HepG2 (cell line): ENCODE data around the gene COLEC12. TPM values are rescaled to one million over a fixed set of nuclear protein-coding genes. Genes with fewer than 3 reads are reported as not detected.

Source experiments
- ATAC-seq: fragments of 200-7000 bp; cut with Tn5 transposase; 3 replicates; pipeline ENCODE4 v1.9.1; 2020; ENCODE audit warnings: mild to moderate bottlenecking, moderate library complexity
- BruUV-seq: library from RNA; stranded (reverse); fragments of 400-500 nt; replicated peaks from 2 replicates; lab custom pipeline; 2021; lab: Mats Ljungman, UMichigan
- CTCF ChIA-PET: fragments of 300-600 bp; formaldehyde crosslinking; extraction: SDS; loops from one replicate; lab custom pipeline; 2021; ENCODE audit warnings: low total read pairs, inconsistent platforms, low intra/inter-chr PET ratio; lab: Yijun Ruan, JAX
- POLR2A ChIA-PET: fragments of 350-600 bp; sonication (Branson Sonifier 250); formaldehyde crosslinking; loops from one replicate; lab custom pipeline; 2020; ENCODE audit warnings: antibody characterized with exemption, inconsistent platforms; lab: Yijun Ruan, JAX
- DNase-seq: peaks from one replicate; pipeline ENCODE4 v3.0.0-alpha.2; 2015; ENCODE audit warnings: low spot score
- FAIRE-seq: peaks from 3 replicates; lab custom pipeline; 2011; peaks lifted over from hg19 to GRCh38; lab: Jason Lieb, UNC
- H2AFZ ChIP-seq: one replicate; pipeline ENCODE4 v1.6.1; 2011; ENCODE audit warnings: low read length, inconsistent platforms
- H3K27ac ChIP-seq: fragments of 300-600 bp; 3 replicates; pipeline ENCODE4 v1.8.0; 2011; ENCODE audit warnings: mixed run types, mild to moderate bottlenecking, mixed read lengths, low read length, inconsistent platforms; ENCODE audit not compliant: insufficient read depth; ENCODE audit errors: extremely low read length
- H3K27me3 ChIP-seq, 2 experiments: fragments of 200-600 bp in 1 of 2; 2 replicates in 1 of 2; 3 replicates in 1 of 2; pipeline versions ENCODE4 v1.6.0 to v1.8.0; 2011; ENCODE audit warnings: low read length in 2 of 2, mild to moderate bottlenecking in 2 of 2, moderate library complexity in 2 of 2, inconsistent platforms in 1 of 2; ENCODE audit not compliant: insufficient read depth in 2 of 2, control insufficient read depth in 1 of 2
- H3K36me3 ChIP-seq, 2 experiments: fragments of 200-600 bp in 1 of 2; replicated peaks in 1 of 2; 2 replicates in 1 of 2; 3 replicates in 1 of 2; pipeline versions ENCODE4 v1.5.1 to v1.8.0; 2011; ENCODE audit warnings: low read length in 2 of 2, inconsistent platforms in 1 of 2; ENCODE audit not compliant: insufficient read depth in 2 of 2, control insufficient read depth in 1 of 2
- H3K4me1 ChIP-seq: 2 replicates; pipeline ENCODE4 v1.5.1; 2012; ENCODE audit warnings: low read length, inconsistent platforms; ENCODE audit not compliant: insufficient read depth
- H3K4me2 ChIP-seq: 2 replicates; pipeline ENCODE4 v1.6.0; 2011; ENCODE audit warnings: low read depth, low read length, inconsistent platforms
- H3K4me3 ChIP-seq, 3 experiments: fragments of 200-600 bp in 1 of 3; sonication (generic), shearing (Covaris generic) in 1 of 3; replicated peaks in 1 of 3; 2 replicates each; pipeline ENCODE4 v1.5.1; 2011 to 2016; ENCODE audit warnings: low read length in 3 of 3, inconsistent platforms in 2 of 3, low read depth in 2 of 3, mild to moderate bottlenecking in 2 of 3, control low read depth in 1 of 3, mixed read lengths in 1 of 3; ENCODE audit not compliant: insufficient read depth in 1 of 3
- H3K79me2 ChIP-seq: one replicate; pipeline ENCODE4 v1.6.1; 2011; ENCODE audit warnings: low read length, inconsistent platforms; ENCODE audit not compliant: insufficient read depth
- H3K9ac ChIP-seq: 2 replicates; pipeline ENCODE4 v1.6.0; 2011; ENCODE audit warnings: mild to moderate bottlenecking, low read depth, low read length, inconsistent platforms; ENCODE audit not compliant: insufficient read depth
- H3K9me3 ChIP-seq: 2 replicates; pipeline ENCODE4 v1.5.1; 2012; ENCODE audit warnings: mild to moderate bottlenecking, low read length
- H4K20me1 ChIP-seq: 2 replicates; pipeline ENCODE4 v1.6.0; 2011; ENCODE audit warnings: inconsistent platforms, mild to moderate bottlenecking, low read length, moderate library complexity; ENCODE audit not compliant: insufficient read depth
- CENPX ChIP-seq: sonication (generic); formaldehyde crosslinking; IDR thresholded peaks from 2 replicates; pipeline ENCODE4 v1.9.0; 2021; ENCODE audit warnings: mild to moderate bottlenecking, missing genetic modification reagents, moderate library complexity
- GPBP1L1 ChIP-seq: sonication (generic); formaldehyde crosslinking; IDR thresholded peaks from 2 replicates; pipeline ENCODE4 v1.5.0; 2020; ENCODE audit warnings: mild to moderate bottlenecking, missing genetic modification reagents
- KLF12 ChIP-seq: sonication (generic); formaldehyde crosslinking; IDR thresholded peaks from 2 replicates; pipeline ENCODE4 v1.4.0; 2020; ENCODE audit warnings: missing genetic modification reagents, borderline replicate concordance
- MAFK ChIP-seq, 2 experiments: IDR thresholded peaks in 1 of 2; conservative IDR thresholded peaks in 1 of 2; 2 replicates each; pipeline ENCODE4 v1.6.1; 2011; ENCODE audit warnings: improper control_type of control experiment in 2 of 2, low read length in 2 of 2
- MIXL1 ChIP-seq: IDR thresholded peaks from 2 replicates; pipeline ENCODE4 v1.6.1; 2016
- PLSCR1 ChIP-seq: sonication (generic); formaldehyde crosslinking; IDR thresholded peaks from 2 replicates; pipeline ENCODE4 v1.5.0; 2020; ENCODE audit warnings: missing genetic modification reagents, mild to moderate bottlenecking, borderline replicate concordance
- RORA ChIP-seq: sonication (generic); formaldehyde crosslinking; IDR thresholded peaks from 2 replicates; pipeline ENCODE4 v1.5.0; 2020; ENCODE audit warnings: mild to moderate bottlenecking, missing genetic modification reagents, moderate library complexity
- ZNF260 ChIP-seq: sonication (generic); formaldehyde crosslinking; IDR thresholded peaks from 2 replicates; pipeline ENCODE4 v1.4.0; 2020; ENCODE audit warnings: missing genetic modification reagents, low read depth, mild to moderate bottlenecking, borderline replicate concordance
- ZNF335 ChIP-seq: sonication (generic); formaldehyde crosslinking; IDR thresholded peaks from 2 replicates; pipeline ENCODE4 v1.4.0; 2020; ENCODE audit warnings: missing genetic modification reagents
- ZNF564 ChIP-seq: sonication (generic); formaldehyde crosslinking; IDR thresholded peaks from 2 replicates; pipeline ENCODE4 v1.8.1; 2023; ENCODE audit warnings: mild to moderate bottlenecking, missing genetic modification reagents
- ZNF619 ChIP-seq: sonication (generic); formaldehyde crosslinking; IDR thresholded peaks from 2 replicates; pipeline ENCODE4 v1.4.0; 2020; ENCODE audit warnings: mild to moderate bottlenecking, missing genetic modification reagents
- ZNF687 ChIP-seq: sonication (generic); formaldehyde crosslinking; IDR thresholded peaks from 2 replicates; pipeline ENCODE4 v1.5.1; 2020; ENCODE audit warnings: mild to moderate bottlenecking, missing genetic modification reagents, moderate library complexity
- ZNF883 ChIP-seq: sonication (generic); formaldehyde crosslinking; IDR thresholded peaks from 2 replicates; pipeline ENCODE4 v1.5.1; 2020; ENCODE audit warnings: mild to moderate bottlenecking, missing genetic modification reagents; ENCODE audit errors: not compliant biosample characterization
- ZSCAN9 ChIP-seq: IDR thresholded peaks from 2 replicates; pipeline ENCODE4 v1.6.1; 2016; ENCODE audit warnings: borderline replicate concordance
- WGBS: methylation state at CpG from one replicate; pipeline ENCODE4 v1.1.6; 2017; ENCODE audit warnings: low lambda C conversion rate; 5-methylcytosine and 5-hydroxymethylcytosine counted together
- in situ Hi-C: cut with HindIII; loops from 2 replicates; pipeline ENCODE4 v1.10.0; 2017; ENCODE audit warnings: low pct_unique_long_range_greater_than_20kb; ENCODE audit not compliant: extremely low pct_ligation_motif_present
- intact Hi-C: fragments of 100-400 bp; cut with micrococcal nuclease; formaldehyde crosslinking; loops from one replicate; pipeline ENCODE4 v1.10.0; 2022; ENCODE audit not compliant: unreplicated experiment
- polyA plus RNA-seq, 8 experiments: library from polyadenylated mRNA; depleted of rRNA in 3 of 8; stranded (reverse) in 7 of 8; unstranded in 1 of 8; fragments of >200 nt; fragmentation: Illumina TruSeq in 4 of 8; extraction: Trizol in 4 of 8; gene quantifications; 2 replicates each; pipeline versions ENCODE4 v1.2.1 to v1.2.3, GENCODE V29; 2011 to 2016; ENCODE audit warnings: low read depth in 4 of 8, missing spikeins in 1 of 8, mixed read lengths in 1 of 8; ENCODE audit not compliant: insufficient read depth in 1 of 8
- total RNA-seq, 5 experiments: library from RNA; depleted of rRNA; stranded (reverse); fragments of >200 nt; fragmentation: Illumina TruSeq; extraction: Trizol; gene quantifications; 2 replicates each; pipeline ENCODE4 v1.2.3, GENCODE V29; 2016; ENCODE audit warnings: low read depth in 1 of 5
- TF ChIP-seq, protein P1 (sequence below): sonication (generic); formaldehyde crosslinking; IDR thresholded peaks from 2 replicates; pipeline ENCODE4 v1.8.0; 2022; ENCODE audit warnings: missing genetic modification reagents, mild to moderate bottlenecking, moderate library complexity, borderline replicate concordance
- TF ChIP-seq, protein P2 (sequence below): IDR thresholded peaks from 2 replicates; pipeline ENCODE4 v1.6.1; 2016; ENCODE audit warnings: control low read depth

Gene COLEC12
- total and polyA plus RNA-seq, 2 of the 13 experiments (the other 11 are each of a cell fraction or from before 2014, with no cell fraction given): 0.02 to 0.11 TPM

GRCh38 chr18:417495-417894 lies 83.0 kb downstream of the COLEC12 start:
- intact Hi-C loops: no loop called here
- Histone ChIP-seq H3K27me3 (no peaks in the 10 kb centered on the region), H3K4me2 (no peak overlapping the region), H3K79me2 (no peaks in the 10 kb centered on the region), H3K4me3 (no peak overlapping the region), H3K36me3 (no peaks in the 10 kb centered on the region), H2AFZ (no peak overlapping the region), H3K9me3 (no peaks in the 10 kb centered on the region), H3K4me1 (no peaks in the 10 kb centered on the region), H3K27ac (no peak overlapping the region), H4K20me1 (no peaks in the 10 kb centered on the region), H3K9ac (no peak overlapping the region)
- FAIRE-seq (no peak), DNase-seq (no peak), ATAC-seq (no peak)
- in situ Hi-C loops: no loop called here
- CTCF ChIA-PET: no interaction called here
- BruUV-seq: no TSS peak
- POLR2A ChIA-PET: no interaction called here
- 51% methylated on average over 5 of the region's 5 CpGs for WGBS
- TF ChIP-seq KLF12 (CRISPR knock-in tag) (no peak), ZNF619 (CRISPR knock-in tag) (no peak), RORA (no peak), ZNF883 (CRISPR knock-in tag) (no peak), GPBP1L1 (CRISPR knock-in tag) (no peak), MAFK (conservative IDR thresholded peaks at IDR 0.05 in 1 of 2, IDR thresholded peaks at IDR 0.05 in 1 of 2; ENCODE audit: low read length in 2 of 2) (no peak), ZSCAN9 (no peak), ZNF687 (CRISPR knock-in tag) (no peak), PLSCR1 (CRISPR knock-in tag) (no peak), ZNF335 (no peak), ZNF564 (CRISPR knock-in tag) (no peak), ZNF260 (CRISPR knock-in tag) (no peak), CENPX (CRISPR knock-in tag) (no peak), MIXL1 (CRISPR knock-in tag) (no peak)
- TF ChIP-seq, protein P1, sequence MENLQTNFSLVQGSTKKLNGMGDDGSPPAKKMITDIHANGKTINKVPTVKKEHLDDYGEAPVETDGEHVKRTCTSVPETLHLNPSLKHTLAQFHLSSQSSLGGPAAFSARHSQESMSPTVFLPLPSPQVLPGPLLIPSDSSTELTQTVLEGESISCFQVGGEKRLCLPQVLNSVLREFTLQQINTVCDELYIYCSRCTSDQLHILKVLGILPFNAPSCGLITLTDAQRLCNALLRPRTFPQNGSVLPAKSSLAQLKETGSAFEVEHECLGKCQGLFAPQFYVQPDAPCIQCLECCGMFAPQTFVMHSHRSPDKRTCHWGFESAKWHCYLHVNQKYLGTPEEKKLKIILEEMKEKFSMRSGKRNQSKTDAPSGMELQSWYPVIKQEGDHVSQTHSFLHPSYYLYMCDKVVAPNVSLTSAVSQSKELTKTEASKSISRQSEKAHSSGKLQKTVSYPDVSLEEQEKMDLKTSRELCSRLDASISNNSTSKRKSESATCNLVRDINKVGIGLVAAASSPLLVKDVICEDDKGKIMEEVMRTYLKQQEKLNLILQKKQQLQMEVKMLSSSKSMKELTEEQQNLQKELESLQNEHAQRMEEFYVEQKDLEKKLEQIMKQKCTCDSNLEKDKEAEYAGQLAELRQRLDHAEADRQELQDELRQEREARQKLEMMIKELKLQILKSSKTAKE: no peak
- TF ChIP-seq, protein P2, sequence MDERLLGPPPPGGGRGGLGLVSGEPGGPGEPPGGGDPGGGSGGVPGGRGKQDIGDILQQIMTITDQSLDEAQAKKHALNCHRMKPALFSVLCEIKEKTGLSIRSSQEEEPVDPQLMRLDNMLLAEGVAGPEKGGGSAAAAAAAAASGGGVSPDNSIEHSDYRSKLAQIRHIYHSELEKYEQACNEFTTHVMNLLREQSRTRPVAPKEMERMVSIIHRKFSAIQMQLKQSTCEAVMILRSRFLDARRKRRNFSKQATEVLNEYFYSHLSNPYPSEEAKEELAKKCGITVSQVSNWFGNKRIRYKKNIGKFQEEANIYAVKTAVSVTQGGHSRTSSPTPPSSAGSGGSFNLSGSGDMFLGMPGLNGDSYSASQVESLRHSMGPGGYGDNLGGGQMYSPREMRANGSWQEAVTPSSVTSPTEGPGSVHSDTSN: no peak
